Transverse colon (tissue), 4 donors: ENCODE measurements around the gene MED12L. TPM values are rescaled to one million over a fixed set of nuclear protein-coding genes. Genes with fewer than 3 reads are reported as not detected.
A peak's percentile ranks its signal among the peaks of the same experiment; 100 is the strongest.

ENCODE experiments used
- DNase-seq: peaks from one replicate; pipeline ENCODE4 v3.0.0-alpha.2; 2019
- H3K27ac ChIP-seq, 4 donors: fragments of 200-600 bp; sonication (generic); 2 replicates each; pipeline ENCODE4 v1.5.1; 2016 to 2018; ENCODE audit warnings: inconsistent platforms in 4 of 4
- H3K27me3 ChIP-seq: fragments of 200-600 bp; sonication (generic); 2 replicates; pipeline ENCODE4 v1.5.1; 2017; ENCODE audit warnings: inconsistent platforms
- H3K36me3 ChIP-seq, 4 donors: fragments of 200-600 bp; sonication (generic); 2 replicates each; pipeline ENCODE4 v1.5.1; 2017 to 2019; ENCODE audit warnings: inconsistent platforms in 4 of 4
- H3K4me1 ChIP-seq, 4 donors: fragments of 200-600 bp; sonication (generic); 2 replicates each; pipeline ENCODE4 v1.5.1; 2017 to 2020; ENCODE audit warnings: inconsistent platforms in 4 of 4
- H3K4me3 ChIP-seq, 4 donors: fragments of 200-600 bp; sonication (generic); 1 replicate in 1 of 4; 2 replicates in 3 of 4; pipeline versions ENCODE4 v1.5.1 to v1.6.1; 2017 to 2019; ENCODE audit warnings: inconsistent platforms in 4 of 4
- H3K9me3 ChIP-seq, 2 donors: fragments of 200-600 bp; sonication (generic); 2 replicates each; pipeline ENCODE4 v1.5.1; 2017 to 2019; ENCODE audit warnings: inconsistent platforms in 2 of 2
- CTCF ChIP-seq, 5 experiments: fragments of 200-600 bp in 3 of 5; fragments of 450-650 bp in 2 of 5; sonication (generic) in 3 of 5; IDR thresholded peaks; 1 replicate in 2 of 5; 2 replicates in 3 of 5; pipeline ENCODE4 v1.5.1; 2016 to 2017; ENCODE audit warnings: antibody characterized with exemption in 5 of 5, inconsistent platforms in 3 of 5, mild to moderate bottlenecking in 2 of 5, moderate library complexity in 1 of 5
- EP300 ChIP-seq: sonication (generic); formaldehyde crosslinking; IDR thresholded peaks from one replicate; pipeline ENCODE4 v1.6.1; 2017; ENCODE audit warnings: antibody characterized with exemption, low read depth
- POLR2A ChIP-seq: fragments of 450-650 bp; IDR thresholded peaks from one replicate; pipeline ENCODE4 v1.6.1; 2016; ENCODE audit warnings: antibody characterized with exemption, mild to moderate bottlenecking, moderate library complexity
- POLR2AphosphoS5 ChIP-seq, 3 donors: sonication (generic); formaldehyde crosslinking; IDR thresholded peaks; one replicate each; pipeline ENCODE4 v1.6.1; 2016; ENCODE audit warnings: antibody characterized with exemption in 3 of 3
- WGBS, 2 donors: methylation state at CpG; one replicate each; pipeline ENCODE4 v1.1.5; 2018; ENCODE audit warnings: low coverage in 1 of 2; 5-methylcytosine and 5-hydroxymethylcytosine counted together
- in situ Hi-C, 4 donors: fragments of 200-750 bp; cut with MboI; loops; one replicate each; pipeline versions ENCODE4 v1.15.0 to v1.15.1; 2017; ENCODE audit warnings: low sequenced_read_pairs in 3 of 4, low pct_ligation_motif_present in 1 of 4, low pct_unique_long_range_greater_than_20kb in 1 of 4
- intact Hi-C: fragments of 100-400 bp; cut with DNase I; formaldehyde crosslinking; loops from one replicate; pipeline ENCODE4 v1.15.1; 2023; ENCODE audit warnings: low total_unique reads
- total RNA-seq, 4 donors: library from RNA; depleted of rRNA; stranded (reverse); fragments of >200 nt; gene quantifications; one replicate each; pipeline ENCODE4 v1.1.0, GENCODE V29; 2016

Gene MED12L
- total RNA-seq, 4 donors from 2014 or later, result under 0.01 to 8.6 (median 0.64) TPM

GRCh38 chr3:151460774-151461450 lies 375.4 kb downstream of the MED12L start, which contains the start of gene IGSF10:
Gene IGSF10, minus strand, starts transcription at chr3:151461061. Its CDS starts 2,352 bp downstream, at chr3:151458709.
- in situ Hi-C loops, result no loop called here
- peak within 1 kb of the TSS in 2 of 4 donors; percentile 24 to 34 for H3K27ac ChIP-seq
- WGBS, 2 donors, result 16 to 26% methylated on average over 7 to 40 of the region's 40 CpGs

GRCh38 chr3:151462278-151462780 lies 376.9 kb downstream of the MED12L start:
- Histone ChIP-seq H3K9me3 (no peaks in the 10 kb centered on the region), H3K27me3 (peaks cover 12% of the 10 kb centered on the region), H3K27ac (no peak overlapping the region), H3K36me3 (no peaks in the 10 kb centered on the region), H3K4me3 (no peak overlapping the region), H3K4me1 (peaks cover 0 to 21% (median 8%) of the 10 kb centered on the region in 4 donors)
- intact Hi-C loops, result loop anchor here (10.0 kb wide), 1 partner anchor 462 kb away; no protein-coding TSS in a partner anchor
- in situ Hi-C loops, result no loop called here
- WGBS, 2 donors, result 77 to 81% methylated on average over 5 to 6 of the region's 6 CpGs
- DNase-seq, result no peak
- TF ChIP-seq EP300 (no peak), POLR2AphosphoS5 (IDR thresholded peaks at IDR 0.05) (no peak), POLR2A (no peak), CTCF (IDR thresholded peaks at IDR 0.05) (no peak)

More at GRCh38 chr3:151460774-151461450, 375.4 kb downstream of the MED12L start, which contains the start of gene IGSF10:
- intact Hi-C loops, result loop anchor here (10.0 kb wide), 1 partner anchor 464 kb away; no protein-coding TSS in a partner anchor
- Histone ChIP-seq H3K27me3 (peaks cover 12% of the 10 kb centered on the region), H3K4me1 (peaks cover 0 to 24% (median 8%) of the 10 kb centered on the region in 4 donors), H3K36me3 (no peaks in the 10 kb centered on the region), H3K9me3 (no peaks in the 10 kb centered on the region), H3K4me3 (peak within 1 kb of the TSS; percentile 44 to 65 (median 50))
- DNase-seq, result peak; percentile 13
- TF ChIP-seq POLR2AphosphoS5 (IDR thresholded peaks at IDR 0.05), result no peak
- TF ChIP-seq EP300, result no peak
- TF ChIP-seq POLR2A, result no peak
- TF ChIP-seq CTCF (IDR thresholded peaks at IDR 0.05), result no peak

- Histone ChIP-seq H3K9me3 (no peaks in the 10 kb centered on the region), H3K4me3 (no peak overlapping the region), H3K27ac (no peak overlapping the region), H3K36me3 (no peaks in the 10 kb centered on the region), H3K27me3 (peaks cover 12% of the 10 kb centered on the region), H3K4me1 (peaks cover 0 to 21% (median 8%) of the 10 kb centered on the region in 4 donors)
- intact Hi-C loops (loop anchor here (10.0 kb wide), 1 partner anchor 462 kb away; no protein-coding TSS in a partner anchor), in situ Hi-C loops (no loop called here)
- no peak for TF ChIP-seq CTCF (IDR thresholded peaks at IDR 0.05)
- no peak for TF ChIP-seq POLR2AphosphoS5 (IDR thresholded peaks at IDR 0.05)
- no peak for TF ChIP-seq POLR2A
- TF ChIP-seq EP300, result no peak
- WGBS, 2 donors, result 76 to 92% methylated on average over 1 of the region's 1 CpG
- no peak for DNase-seq
Observed at GRCh38 chr3:151462991-151463390, 377.5 kb downstream of the MED12L start.

GRCh38 chr3:151467069-151467468 lies 381.6 kb downstream of the MED12L start:
- intact Hi-C loops, result loop anchor here (10.0 kb wide), 1 partner anchor 458 kb away; no protein-coding TSS in a partner anchor
- Histone ChIP-seq H3K4me3 (no peak overlapping the region), H3K27ac (no peak overlapping the region), H3K4me1 (no peaks in the 10 kb centered on the region), H3K27me3 (no peaks in the 10 kb centered on the region), H3K9me3 (no peaks in the 10 kb centered on the region), H3K36me3 (no peaks in the 10 kb centered on the region)
- WGBS, 2 donors, result 67 to 76% methylated on average over 1 of the region's 1 CpG
- no peak for TF ChIP-seq CTCF (IDR thresholded peaks at IDR 0.05)
- TF ChIP-seq POLR2AphosphoS5 (IDR thresholded peaks at IDR 0.05), result no peak
- no peak for TF ChIP-seq EP300
- TF ChIP-seq POLR2A, result no peak
- DNase-seq, result no peak
- in situ Hi-C loops, result no loop called here
